Sigmoid colon (tissue), 7 donors: ENCODE data around the gene RPL23. TPM values are rescaled to one million over a fixed set of nuclear protein-coding genes. Genes with fewer than 3 reads are reported as not detected.
A peak's percentile ranks its signal among the peaks of the same experiment; 100 is the strongest.

Experiments used
- DNase-seq: peaks from one replicate; pipeline ENCODE4 v3.0.0-alpha.2; 2019
- H3K27ac ChIP-seq, 4 donors: fragments of 200-600 bp; sonication (generic); one replicate each; pipeline ENCODE4 v1.5.1; 2016 to 2019; ENCODE audit warnings: mild to moderate bottlenecking in 1 of 4
- H3K27me3 ChIP-seq, 3 donors: fragments of 200-600 bp; sonication (generic); one replicate each; pipeline ENCODE4 v1.5.1; 2019; ENCODE audit warnings: mild to moderate bottlenecking in 1 of 3
- H3K36me3 ChIP-seq, 4 donors: fragments of 200-600 bp; sonication (generic); one replicate each; pipeline ENCODE4 v1.5.1; 2016 to 2019
- H3K4me1 ChIP-seq, 4 donors: fragments of 200-600 bp; sonication (generic); one replicate each; pipeline ENCODE4 v1.5.1; 2017 to 2019
- H3K4me3 ChIP-seq, 4 donors: fragments of 200-600 bp; sonication (generic); one replicate each; pipeline ENCODE4 v1.5.1; 2017 to 2019; ENCODE audit warnings: mild to moderate bottlenecking in 2 of 4, moderate library complexity in 1 of 4
- H3K9me3 ChIP-seq, 4 donors: fragments of 200-600 bp in 3 of 4; sonication (generic) in 3 of 4; one replicate each; pipeline versions ENCODE4 v1.5.1 to v1.6.1; 2013 to 2019
- EP300 ChIP-seq, 4 donors: sonication (generic); formaldehyde crosslinking; IDR thresholded peaks; one replicate each; pipeline ENCODE4 v1.6.1; 2017; ENCODE audit warnings: antibody characterized with exemption in 4 of 4
- POLR2A ChIP-seq, 2 donors: fragments of 450-650 bp; IDR thresholded peaks; one replicate each; pipeline ENCODE4 v1.6.1; 2016; ENCODE audit warnings: antibody characterized with exemption in 2 of 2, mild to moderate bottlenecking in 2 of 2, moderate library complexity in 2 of 2
- POLR2AphosphoS5 ChIP-seq, 4 donors: sonication (generic); formaldehyde crosslinking; IDR thresholded peaks; one replicate each; pipeline ENCODE4 v1.6.1; 2017; ENCODE audit warnings: antibody characterized with exemption in 4 of 4
- WGBS, 2 donors: extraction: QIAGEN DNeasy Blood & Tissue Kit; methylation state at CpG; one replicate each; pipeline ENCODE4 v1.1.7; 2013; 5-methylcytosine and 5-hydroxymethylcytosine counted together
- intact Hi-C: fragments of 100-400 bp; cut with DNase I; formaldehyde crosslinking; loops from one replicate; pipeline ENCODE4 v1.15.1; 2023
- polyA plus RNA-seq, 3 donors: library from polyadenylated mRNA; stranded (reverse); fragments of 200-250 nt; gene quantifications; one replicate each; pipeline ENCODE4 v1.2.3, GENCODE V29; 2013
- total RNA-seq, 4 donors: library from RNA; depleted of rRNA; stranded (reverse); fragments of >200 nt; gene quantifications; one replicate each; pipeline ENCODE4 v1.1.0, GENCODE V29; 2016
- TF ChIP-seq, protein P1 (sequence below), 4 experiments: fragments of 450-650 bp in 3 of 4; fragments of 200-600 bp in 1 of 4; IDR thresholded peaks; one replicate each; pipeline ENCODE4 v1.5.1; 2016 to 2019; ENCODE audit warnings: antibody characterized with exemption in 4 of 4, mild to moderate bottlenecking in 3 of 4, moderate library complexity in 2 of 4
- donor health status: healthy with polysubstance abuse.
- donor health status: Bipolar disorder and iron deficiency.
- donor health status: healthy.

RPL23 gene
- total and polyA plus RNA-seq, 7 donors: 1,692 to 3,780 (median 2,683) TPM

DNA sequence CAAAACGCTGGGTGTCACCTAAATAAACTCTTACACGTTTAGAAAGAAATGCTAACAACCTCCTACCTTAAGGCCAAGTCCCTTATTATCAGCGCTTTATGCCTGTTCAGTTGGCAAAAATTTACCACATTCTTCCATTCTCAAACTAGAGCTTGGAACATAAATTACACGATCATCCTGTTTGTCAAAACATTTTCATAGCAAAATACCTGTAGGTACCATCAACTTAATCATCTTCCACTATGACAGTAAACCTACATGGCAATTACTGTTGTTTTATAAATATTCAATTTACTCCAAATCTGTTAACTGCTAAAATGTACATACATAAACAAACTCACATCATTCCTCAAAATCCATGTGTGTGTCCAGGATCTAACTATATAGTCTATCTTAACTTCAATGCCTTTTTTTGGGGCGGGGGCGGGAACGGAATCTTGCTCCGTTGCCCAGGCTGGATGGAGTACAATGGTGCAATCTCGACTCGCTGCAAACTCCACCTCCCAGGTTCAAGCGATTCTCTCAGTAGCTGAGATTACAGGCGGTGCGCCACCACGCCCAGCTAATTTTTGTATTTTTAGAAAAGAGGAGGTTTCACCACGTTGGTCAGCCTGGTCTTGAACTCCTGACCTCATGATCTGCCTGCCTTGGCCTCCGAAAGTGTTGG is 4.4 kb downstream of the RPL23 start:
- intact Hi-C loops: no loop called here
- no peaks in the 10 kb centered on the region for H3K9me3 ChIP-seq
- H3K27me3 ChIP-seq: no peaks in the 10 kb centered on the region
- no peak overlapping the region for H3K27ac ChIP-seq
- WGBS, 2 donors: 77 to 84% methylated on average over 16 of the region's 16 CpGs
- no peak for DNase-seq
- peaks cover 0 to 34% (median 27%) of the 10 kb centered on the region in 4 donors for H3K4me1 ChIP-seq
- no peak overlapping the region for H3K4me3 ChIP-seq
- TF ChIP-seq POLR2AphosphoS5 (IDR thresholded peaks at IDR 0.05) (no peak), POLR2A (IDR thresholded peaks at IDR 0.05) (no peak), EP300 (IDR thresholded peaks at IDR 0.05) (no peak)
- TF ChIP-seq, protein P1, sequence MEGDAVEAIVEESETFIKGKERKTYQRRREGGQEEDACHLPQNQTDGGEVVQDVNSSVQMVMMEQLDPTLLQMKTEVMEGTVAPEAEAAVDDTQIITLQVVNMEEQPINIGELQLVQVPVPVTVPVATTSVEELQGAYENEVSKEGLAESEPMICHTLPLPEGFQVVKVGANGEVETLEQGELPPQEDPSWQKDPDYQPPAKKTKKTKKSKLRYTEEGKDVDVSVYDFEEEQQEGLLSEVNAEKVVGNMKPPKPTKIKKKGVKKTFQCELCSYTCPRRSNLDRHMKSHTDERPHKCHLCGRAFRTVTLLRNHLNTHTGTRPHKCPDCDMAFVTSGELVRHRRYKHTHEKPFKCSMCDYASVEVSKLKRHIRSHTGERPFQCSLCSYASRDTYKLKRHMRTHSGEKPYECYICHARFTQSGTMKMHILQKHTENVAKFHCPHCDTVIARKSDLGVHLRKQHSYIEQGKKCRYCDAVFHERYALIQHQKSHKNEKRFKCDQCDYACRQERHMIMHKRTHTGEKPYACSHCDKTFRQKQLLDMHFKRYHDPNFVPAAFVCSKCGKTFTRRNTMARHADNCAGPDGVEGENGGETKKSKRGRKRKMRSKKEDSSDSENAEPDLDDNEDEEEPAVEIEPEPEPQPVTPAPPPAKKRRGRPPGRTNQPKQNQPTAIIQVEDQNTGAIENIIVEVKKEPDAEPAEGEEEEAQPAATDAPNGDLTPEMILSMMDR (IDR thresholded peaks at IDR 0.05): no peak
- peaks cover 12 to 62% (median 35%) of the 10 kb centered on the region in 4 donors for H3K36me3 ChIP-seq

DNA sequence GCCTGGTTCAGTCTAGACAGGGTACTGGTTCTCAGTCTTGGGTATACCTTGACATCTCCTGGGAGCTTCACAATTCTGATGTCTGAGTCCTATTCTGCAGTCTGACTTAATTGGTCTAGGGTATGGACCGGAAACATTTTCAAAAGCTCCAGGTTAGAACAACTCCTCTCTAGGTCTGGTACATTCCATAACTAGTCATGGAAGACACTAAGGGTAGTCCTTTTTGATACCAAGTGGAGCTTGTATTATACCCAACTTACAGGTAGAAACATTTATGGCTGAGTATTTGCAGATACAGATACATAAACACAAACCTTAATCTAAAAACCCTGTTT is 5.0 kb downstream of the RPL23 start:
- Histone ChIP-seq H3K27me3 (no peaks in the 10 kb centered on the region), H3K4me3 (no peak overlapping the region), H3K4me1 (peaks cover 0 to 31% (median 26%) of the 10 kb centered on the region in 4 donors), H3K27ac (no peak overlapping the region), H3K9me3 (no peaks in the 10 kb centered on the region), H3K36me3 (peaks cover 12 to 62% (median 35%) of the 10 kb centered on the region in 4 donors)
- WGBS, 2 donors: 97 to 98% methylated on average over 1 of the region's 1 CpG
- intact Hi-C loops: no loop called here
- TF ChIP-seq POLR2A (IDR thresholded peaks at IDR 0.05): no peak
- no peak for TF ChIP-seq EP300 (IDR thresholded peaks at IDR 0.05)
- TF ChIP-seq, protein P1 (IDR thresholded peaks at IDR 0.05): no peak
- TF ChIP-seq POLR2AphosphoS5 (IDR thresholded peaks at IDR 0.05): no peak
- no peak for DNase-seq

DNA sequence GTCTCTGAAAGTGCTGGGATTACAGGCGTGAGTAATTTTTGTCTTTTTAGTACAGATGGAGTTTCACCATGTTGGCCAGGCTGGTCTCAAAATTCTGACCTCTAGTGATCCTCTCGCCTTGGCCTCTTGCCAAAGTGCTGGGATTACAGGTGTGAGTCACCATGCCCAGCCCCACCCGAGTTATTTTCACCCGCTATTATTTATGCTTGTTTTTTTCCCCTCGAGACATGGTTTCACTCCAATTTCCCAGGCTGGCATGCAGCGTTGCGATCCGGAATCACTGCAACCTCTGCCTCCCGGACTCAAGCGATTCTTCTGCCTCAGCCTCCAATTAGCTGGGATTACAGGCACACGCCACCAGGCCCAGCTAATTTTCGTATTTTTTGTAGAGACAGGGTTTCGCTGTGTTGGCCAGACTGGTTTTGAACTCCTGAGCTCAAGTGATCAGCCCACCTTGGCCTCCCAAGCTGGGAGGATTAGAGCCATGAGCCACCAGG is 9.2 kb downstream of the RPL23 start:
- H3K4me1 ChIP-seq: peaks cover 0 to 7% (median 0%) of the 10 kb centered on the region in 4 donors
- H3K36me3 ChIP-seq: peaks cover 0 to 29% (median 12%) of the 10 kb centered on the region in 4 donors
- H3K27ac ChIP-seq: no peak overlapping the region
- TF ChIP-seq POLR2AphosphoS5 (IDR thresholded peaks at IDR 0.05) (peak in 1 of 4 donors; percentile 39), POLR2A (IDR thresholded peaks at IDR 0.05) (no peak), EP300 (IDR thresholded peaks at IDR 0.05) (no peak)
- TF ChIP-seq, protein P1 (IDR thresholded peaks at IDR 0.05): no peak
- no peaks in the 10 kb centered on the region for H3K27me3 ChIP-seq
- intact Hi-C loops: no loop called here
- no peaks in the 10 kb centered on the region for H3K9me3 ChIP-seq
- no peak for DNase-seq
- no peak overlapping the region for H3K4me3 ChIP-seq
- WGBS, 2 donors: 62 to 80% methylated on average over 13 of the region's 13 CpGs

DNA sequence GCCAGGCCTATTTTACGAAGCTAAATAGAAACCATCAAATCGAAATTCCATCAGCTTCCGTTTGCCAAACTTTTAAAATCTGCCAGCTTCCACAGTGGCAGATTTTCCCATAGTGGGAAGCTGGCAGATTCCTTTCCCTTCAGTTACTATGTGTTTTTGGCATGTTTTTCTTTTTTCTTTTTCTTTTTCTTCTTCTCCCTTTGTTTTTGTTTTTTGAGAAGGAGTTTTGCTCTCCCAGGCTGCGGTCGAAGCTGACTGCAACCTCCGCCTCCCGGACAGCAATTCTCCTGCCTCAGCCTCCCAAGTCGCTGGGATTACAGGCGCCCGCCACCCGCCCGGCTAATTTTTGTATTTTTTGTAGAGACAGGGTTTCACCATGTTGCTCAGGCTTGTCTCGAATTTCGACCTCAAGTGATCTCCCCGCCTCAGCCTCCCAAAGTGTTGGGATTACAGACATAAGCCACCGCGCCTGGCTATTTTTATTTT is 27.7 kb downstream of the RPL23 start:
- TF ChIP-seq POLR2AphosphoS5 (IDR thresholded peaks at IDR 0.05): no peak
- TF ChIP-seq, protein P1 (IDR thresholded peaks at IDR 0.05): no peak
- TF ChIP-seq EP300 (IDR thresholded peaks at IDR 0.05): no peak
- no peak for TF ChIP-seq POLR2A (IDR thresholded peaks at IDR 0.05)
- Histone ChIP-seq H3K9me3 (no peaks in the 10 kb centered on the region), H3K27me3 (no peaks in the 10 kb centered on the region), H3K4me1 (peaks cover 0 to 33% (median 25%) of the 10 kb centered on the region in 4 donors), H3K27ac (peak overlapping the region; percentile 94 to 99 (median 96)), H3K4me3 (peak overlapping the region; percentile 73 to 86 (median 84)), H3K36me3 (peaks cover 0 to 11% (median 2%) of the 10 kb centered on the region in 4 donors)
- no peak for DNase-seq
- WGBS, 2 donors: 93 to 95% methylated on average over 17 of the region's 17 CpGs
- intact Hi-C loops: loop anchor here (1.0 kb wide), 3 partner anchors 27 to 74 kb away; partner anchors contain the start of genes PSMB3 and RPL23
